Measurements from ENCODE around the gene ZBTB40. TPM values are rescaled to one million over a fixed set of nuclear protein-coding genes. Genes with fewer than 3 reads are reported as not detected.

The ZBTB40 gene
- total and polyA plus RNA-seq, 9 of the 15 experiments (the other 6 are each of a cell fraction or from before 2014, with no cell fraction given) = 2.6 to 26.0 (median 18.8) TPM

GRCh38 chr1:22484706-22485345 is 33.2 kb downstream of the ZBTB40 start (continued):
- no peak for TF ChIP-seq XRCC4 (IDR thresholded peaks at IDR 0.05; ENCODE audit: extremely low read depth, insufficient read depth, insufficient read length)
- TF ChIP-seq FOXK1 (CRISPR knock-in tag; IDR thresholded peaks at IDR 0.05; ENCODE audit: borderline replicate concordance) = no peak

GRCh38 chr1:22485431-22485830 is 33.8 kb downstream of the ZBTB40 start:
- H3K9me1 ChIP-seq (ENCODE audit: control insufficient read depth, insufficient read depth, low read length) = peaks cover 4% of the 10 kb centered on the region
- H4K20me1 ChIP-seq (replicated peaks; ENCODE audit: control insufficient read depth, insufficient read depth, low read length) = peaks cover 22% of the 10 kb centered on the region
- H3K27me3 ChIP-seq (ENCODE audit: control insufficient read depth in 2 of 2, insufficient read depth in 2 of 2, low read length in 2 of 2) = no peaks in the 10 kb centered on the region
- ATAC-seq (no peak), DNase-seq (ENCODE audit: extremely low read depth in 1 of 4, low spot score in 3 of 4) (no peak), FAIRE-seq (no peak)
- ChIA-PET POLR2A (interaction anchor here (0.7 to 0.9 kb wide), 2 partner anchors 10 to 191 kb away, joined by 4 read pairs; no protein-coding TSS in a partner anchor), CTCF (ENCODE audit: low intra/inter-chr PET ratio) (no interaction called here)
- in situ Hi-C loops (cut with MboI) = no loop called here
- BruUV-seq (replicated peaks) = no TSS peak
- no peak for TF ChIP-seq ZBTB12 (CRISPR knock-in tag; IDR thresholded peaks at IDR 0.05)
- peak; percentile 52 for TF ChIP-seq ZNF280A (IDR thresholded peaks at IDR 0.05; ENCODE audit: low read depth, partially characterized antibody)
- H3K4me2 ChIP-seq (ENCODE audit: insufficient read depth, low read length) = no peak overlapping the region
- H3K4me3 ChIP-seq = no peak overlapping the region
- no peak overlapping the region for H2AFZ ChIP-seq (ENCODE audit: low read depth, low read length)
- 66% methylated on average over 3 of the region's 3 CpGs for WGBS (ENCODE audit: insufficient coverage, low coverage, missing lambda C conversion rate)
- peaks cover 50% of the 10 kb centered on the region for H3K79me2 ChIP-seq (ENCODE audit: control insufficient read depth, insufficient read depth, low read length)
- intact Hi-C loops (cut with micrococcal nuclease) = no loop called here
- no peak overlapping the region for H3K27ac ChIP-seq (ENCODE audit: extremely low read depth, low read depth, low read length)
- H3K36me3 ChIP-seq (ENCODE audit: control insufficient read depth, insufficient read depth, low read length) = peaks cover 8% of the 10 kb centered on the region; the same call in 1 of the 3 replicates
- H3K4me1 ChIP-seq (replicated peaks in 1 of 2; ENCODE audit: control insufficient read depth in 2 of 2, insufficient read depth in 2 of 2, low read length in 2 of 2) = peaks cover 2 to 23% of the 10 kb centered on the region in 2 experiments; a peak in 4 of 5 replicates
- H3K9ac ChIP-seq (ENCODE audit: insufficient read depth in 1 of 2, low read depth in 2 of 2, low read length in 2 of 2) = no peak overlapping the region
- 0 out of 2 replicates have a peak, but pooled peaks cover 2% of the 10 kb centered on the region for H3K9me3 ChIP-seq (replicated peaks; ENCODE audit: control insufficient read depth, insufficient read depth, low read depth, low read length)

Data from K562 (cell line).